ENCODE measurements around the gene MYO16.

GRCh38 chr13:109093998-109094397 lies 464.6 kb downstream of the MYO16 start:
- no peak for TF ChIP-seq CTCF (IDR thresholded peaks at IDR 0.05)
- TF ChIP-seq POLR2A (IDR thresholded peaks at IDR 0.05) = no peak
